Hematopoietic multipotent progenitor cell treated with erythropoietin and hydrocortisone succinate and interleukin-3 and kit ligand, for 4 days (in vitro differentiated cells): ENCODE results near the gene PIK3CA.
A peak's percentile ranks its signal among the peaks of the same experiment; 100 is the strongest.
"Not testable (repeated sequence)": the region's sequence is repeated elsewhere in the genome, so short reads cannot be mapped to it uniquely, and the experiment has no call there.

ENCODE experiments used
- DNase-seq: peaks from one replicate; pipeline ENCODE4 v3.0.0-alpha.2; 2015

The PIK3CA gene

GRCh38 chr3:179265875-179266274 is 117.7 kb downstream of the PIK3CA start:
- DNase-seq, result peak; percentile 94

- DNase-seq, result no peak
Measured at GRCh38 chr3:179266701-179267211, 118.6 kb downstream of the PIK3CA start.

- peak; percentile 26 for DNase-seq
Measured at GRCh38 chr3:179268400-179269051, 120.4 kb downstream of the PIK3CA start.

GRCh38 chr3:179269152-179269707 is 121.1 kb downstream of the PIK3CA start:
- peak; percentile 41 for DNase-seq

- no peak for DNase-seq
Measured at GRCh38 chr3:179272385-179272784, 124.2 kb downstream of the PIK3CA start.

- DNase-seq, result not testable (repeated sequence)
Measured at GRCh38 chr3:179274434-179274833, 126.3 kb downstream of the PIK3CA start.

- no peak for DNase-seq
Measured at GRCh38 chr3:179276001-179276400, 127.8 kb downstream of the PIK3CA start.

GRCh38 chr3:179276743-179277142 is 128.6 kb downstream of the PIK3CA start:
- no peak for DNase-seq

GRCh38 chr3:179278151-179278550 is 130.0 kb downstream of the PIK3CA start:
- no peak for DNase-seq

- no peak for DNase-seq
Measured at GRCh38 chr3:179278932-179279693, 131.0 kb downstream of the PIK3CA start.

- no peak for DNase-seq
Measured at GRCh38 chr3:179279837-179280236, 131.7 kb downstream of the PIK3CA start.

GRCh38 chr3:179281825-179282224 is 133.7 kb downstream of the PIK3CA start:
- DNase-seq, result no peak

- no peak for DNase-seq
Measured at GRCh38 chr3:179286331-179286730, 138.2 kb downstream of the PIK3CA start.

- no peak for DNase-seq
Measured at GRCh38 chr3:179288845-179289244, 140.7 kb downstream of the PIK3CA start.

GRCh38 chr3:179289295-179289694 is 141.1 kb downstream of the PIK3CA start:
- DNase-seq, result no peak
